ENCODE results near the gene SOWAHA.

Gene SOWAHA

DNA sequence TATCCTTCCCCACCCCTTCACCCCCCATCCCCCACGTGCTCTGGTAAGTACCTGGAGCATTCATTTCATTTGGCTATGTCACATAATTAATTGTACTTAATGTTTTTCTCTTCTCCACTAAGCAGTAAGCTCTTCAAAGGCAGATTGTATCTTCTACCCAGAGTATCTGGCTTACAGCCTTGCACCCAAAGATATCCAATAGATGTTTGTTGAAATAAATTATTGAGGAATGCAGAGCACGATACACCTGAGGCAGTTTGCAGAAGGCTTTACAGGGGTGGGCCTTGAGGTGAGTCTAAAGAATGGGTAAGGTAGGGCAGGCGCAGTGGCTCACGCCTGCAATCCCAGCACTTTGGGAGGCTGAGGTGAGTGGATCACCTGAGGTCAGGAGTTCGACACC is 2.5 kb upstream of the SOWAHA start:
- no peak for DNase-seq

GRCh38 chr5:132812123-132812765 is 858 bp upstream of the SOWAHA start:
- no peak for DNase-seq

DNA sequence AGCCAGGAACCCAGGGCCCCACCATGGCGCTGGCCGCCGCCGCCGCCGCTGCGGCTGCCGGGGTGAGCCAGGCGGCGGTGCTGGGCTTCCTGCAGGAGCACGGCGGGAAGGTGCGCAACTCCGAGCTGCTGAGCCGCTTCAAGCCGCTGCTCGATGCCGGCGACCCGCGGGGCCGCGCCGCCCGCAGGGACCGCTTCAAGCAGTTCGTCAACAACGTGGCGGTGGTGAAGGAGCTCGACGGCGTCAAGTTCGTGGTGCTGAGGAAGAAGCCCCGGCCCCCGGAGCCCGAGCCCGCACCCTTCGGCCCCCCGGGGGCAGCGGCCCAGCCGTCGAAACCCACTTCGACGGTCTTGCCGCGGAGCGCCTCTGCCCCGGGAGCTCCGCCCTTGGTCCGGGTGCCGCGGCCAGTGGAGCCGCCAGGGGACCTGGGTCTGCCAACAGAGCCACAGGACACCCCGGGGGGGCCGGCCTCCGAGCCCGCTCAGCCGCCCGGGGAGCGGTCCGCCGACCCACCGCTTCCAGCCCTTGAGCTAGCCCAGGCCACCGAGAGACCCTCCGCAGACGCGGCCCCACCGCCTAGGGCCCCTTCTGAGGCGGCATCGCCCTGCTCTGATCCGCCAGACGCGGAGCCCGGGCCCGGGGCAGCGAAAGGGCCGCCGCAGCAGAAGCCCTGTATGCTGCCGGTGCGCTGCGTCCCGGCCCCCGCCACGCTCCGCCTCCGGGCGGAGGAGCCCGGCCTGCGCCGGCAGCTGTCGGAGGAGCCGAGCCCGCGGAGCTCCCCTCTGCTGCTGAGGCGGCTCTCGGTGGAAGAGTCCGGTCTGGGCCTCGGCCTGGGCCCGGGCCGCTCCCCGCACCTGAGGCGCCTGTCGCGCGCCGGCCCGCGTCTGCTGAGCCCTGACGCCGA is 749 bp downstream of the SOWAHA start:
- no peak for DNase-seq

DNA sequence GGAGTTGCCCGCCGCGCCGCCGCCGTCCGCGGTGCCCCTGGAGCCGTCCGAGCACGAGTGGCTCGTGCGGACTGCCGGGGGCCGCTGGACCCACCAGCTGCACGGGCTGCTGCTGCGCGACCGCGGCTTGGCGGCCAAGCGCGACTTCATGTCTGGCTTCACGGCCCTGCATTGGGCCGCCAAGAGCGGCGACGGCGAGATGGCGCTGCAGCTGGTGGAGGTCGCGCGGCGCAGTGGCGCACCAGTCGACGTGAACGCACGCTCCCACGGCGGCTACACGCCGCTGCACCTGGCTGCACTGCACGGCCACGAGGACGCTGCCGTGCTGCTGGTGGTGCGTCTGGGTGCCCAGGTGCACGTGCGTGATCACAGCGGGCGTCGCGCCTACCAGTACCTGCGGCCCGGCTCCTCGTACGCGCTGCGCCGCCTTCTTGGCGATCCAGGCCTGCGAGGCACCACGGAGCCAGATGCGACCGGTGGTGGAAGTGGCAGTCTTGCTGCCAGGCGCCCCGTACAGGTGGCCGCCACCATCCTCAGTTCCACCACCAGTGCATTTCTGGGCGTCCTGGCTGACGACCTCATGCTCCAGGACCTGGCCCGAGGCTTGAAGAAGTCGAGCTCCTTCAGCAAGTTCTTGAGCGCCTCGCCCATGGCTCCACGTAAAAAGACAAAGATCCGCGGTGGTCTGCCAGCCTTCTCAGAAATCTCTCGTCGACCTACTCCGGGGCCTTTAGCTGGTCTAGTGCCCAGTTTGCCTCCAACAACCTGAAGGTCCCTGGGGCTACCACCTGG is 1.6 kb downstream of the SOWAHA start:
- DNase-seq: no peak

DNA sequence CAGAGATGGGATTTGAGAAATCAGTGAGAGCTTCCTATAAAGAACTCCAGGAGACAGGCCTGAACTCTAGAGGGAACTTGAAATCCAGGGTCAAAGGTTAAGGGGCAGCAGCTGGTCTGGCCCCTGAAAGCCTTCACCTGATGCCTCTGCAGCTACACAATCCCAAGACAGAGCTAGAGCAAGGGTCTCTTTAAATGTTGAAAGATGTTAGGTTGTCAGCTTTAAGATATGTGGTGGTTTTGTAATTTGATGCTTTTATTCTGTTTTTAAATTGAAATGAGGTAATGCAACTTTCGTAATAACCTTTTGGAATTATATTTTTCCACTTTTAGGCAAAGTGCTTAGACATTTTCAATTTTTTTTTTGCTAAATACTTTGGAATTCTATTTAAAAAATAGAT is 2.4 kb downstream of the SOWAHA start:
- DNase-seq: no peak

DNA sequence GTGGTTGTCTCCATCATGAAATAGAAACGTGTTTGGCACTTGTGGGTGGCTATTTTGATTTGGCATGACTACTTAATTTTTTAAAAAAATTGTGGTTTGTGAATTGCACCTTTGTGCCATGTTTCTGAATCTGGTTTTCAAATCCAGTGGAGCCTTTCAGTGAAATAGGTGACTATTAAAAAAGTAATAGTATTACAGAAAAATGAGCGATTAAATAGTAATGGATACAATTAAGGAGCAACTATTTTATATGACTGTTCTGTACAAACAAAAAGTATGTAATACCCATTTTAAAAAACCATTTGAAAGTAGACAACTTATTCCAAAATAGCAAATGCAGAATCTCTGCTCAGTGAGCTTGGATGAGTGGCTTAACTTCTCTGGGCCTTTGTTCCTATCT is 3.0 kb downstream of the SOWAHA start:
- DNase-seq: no peak

DNA sequence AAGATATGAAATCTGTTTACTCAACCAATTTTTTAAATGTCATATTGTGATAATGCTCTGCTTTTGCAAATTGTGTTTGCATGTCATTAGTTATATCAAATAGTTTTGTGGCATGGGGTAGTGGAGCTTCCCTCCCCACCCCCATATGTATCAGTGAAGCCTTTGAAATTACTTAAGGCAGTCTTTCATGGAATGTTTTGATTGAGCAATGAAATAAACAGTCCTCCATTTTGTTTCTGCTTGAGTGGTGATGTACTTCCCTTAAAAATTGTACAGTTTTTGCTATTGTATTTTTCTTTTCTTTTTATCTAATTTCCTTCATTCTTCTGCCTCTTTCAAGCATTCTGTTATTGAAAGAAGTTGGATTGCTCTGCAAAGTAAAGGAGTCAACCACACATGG is 3.5 kb downstream of the SOWAHA start:
- DNase-seq: no peak

GRCh38 chr5:132817011-132817410 is 3.9 kb downstream of the SOWAHA start:
- DNase-seq: no peak

DNA sequence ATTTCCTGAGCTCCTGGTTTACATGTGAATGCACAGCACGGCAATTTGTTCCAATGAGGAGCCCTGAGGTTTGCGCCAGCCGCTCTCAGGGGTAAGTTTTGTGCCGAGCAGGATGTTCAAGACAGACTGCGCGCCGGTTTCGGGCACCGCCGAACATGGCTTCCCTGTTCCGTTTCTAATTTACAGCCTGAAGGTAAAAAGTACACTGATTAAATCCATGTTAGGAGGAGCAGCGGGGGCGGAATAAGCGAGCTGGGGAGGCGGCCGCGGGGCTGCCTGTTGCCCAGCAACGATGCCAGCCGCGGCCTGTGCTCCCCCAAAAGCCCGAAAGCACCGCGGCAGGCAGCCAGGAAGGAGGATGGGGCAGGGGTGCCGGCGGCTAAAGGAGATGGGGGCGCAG is 6.4 kb downstream of the SOWAHA start:
- DNase-seq: no peak

DNA sequence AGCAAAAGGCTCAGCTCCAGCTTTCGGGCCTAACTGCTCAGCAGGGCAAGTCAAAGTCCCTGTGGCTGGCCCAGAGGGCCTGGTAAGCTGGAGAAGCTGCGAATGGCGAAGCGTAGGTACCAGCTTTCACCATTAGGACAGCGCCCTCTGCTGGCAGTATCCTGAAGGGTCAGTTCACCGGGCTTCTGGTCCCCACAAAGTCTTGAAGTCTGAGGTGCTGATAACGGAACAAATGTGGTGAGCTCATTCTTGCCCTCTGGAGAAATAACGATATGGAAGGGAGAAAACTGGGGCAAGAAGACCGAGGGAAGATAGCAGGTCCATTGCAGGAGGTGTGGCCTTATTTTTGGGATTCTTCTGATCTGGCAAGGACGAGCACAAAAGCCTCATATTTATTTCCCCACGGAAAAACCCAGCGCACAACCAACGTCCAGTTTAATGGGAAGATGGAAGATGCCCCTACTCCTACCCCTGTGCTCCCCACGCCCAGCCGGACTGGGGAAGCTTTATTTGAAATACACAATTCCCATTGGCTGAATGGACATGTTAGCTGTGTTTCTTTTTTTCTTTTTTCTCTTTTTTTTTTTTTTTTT is 7.2 kb downstream of the SOWAHA start:
- DNase-seq: peak; percentile 67

GRCh38 chr5:132821350-132821749 is 8.2 kb downstream of the SOWAHA start:
- DNase-seq: no peak

- DNase-seq: no peak
Observed at GRCh38 chr5:132821791-132822190, 8.7 kb downstream of the SOWAHA start.

DNA sequence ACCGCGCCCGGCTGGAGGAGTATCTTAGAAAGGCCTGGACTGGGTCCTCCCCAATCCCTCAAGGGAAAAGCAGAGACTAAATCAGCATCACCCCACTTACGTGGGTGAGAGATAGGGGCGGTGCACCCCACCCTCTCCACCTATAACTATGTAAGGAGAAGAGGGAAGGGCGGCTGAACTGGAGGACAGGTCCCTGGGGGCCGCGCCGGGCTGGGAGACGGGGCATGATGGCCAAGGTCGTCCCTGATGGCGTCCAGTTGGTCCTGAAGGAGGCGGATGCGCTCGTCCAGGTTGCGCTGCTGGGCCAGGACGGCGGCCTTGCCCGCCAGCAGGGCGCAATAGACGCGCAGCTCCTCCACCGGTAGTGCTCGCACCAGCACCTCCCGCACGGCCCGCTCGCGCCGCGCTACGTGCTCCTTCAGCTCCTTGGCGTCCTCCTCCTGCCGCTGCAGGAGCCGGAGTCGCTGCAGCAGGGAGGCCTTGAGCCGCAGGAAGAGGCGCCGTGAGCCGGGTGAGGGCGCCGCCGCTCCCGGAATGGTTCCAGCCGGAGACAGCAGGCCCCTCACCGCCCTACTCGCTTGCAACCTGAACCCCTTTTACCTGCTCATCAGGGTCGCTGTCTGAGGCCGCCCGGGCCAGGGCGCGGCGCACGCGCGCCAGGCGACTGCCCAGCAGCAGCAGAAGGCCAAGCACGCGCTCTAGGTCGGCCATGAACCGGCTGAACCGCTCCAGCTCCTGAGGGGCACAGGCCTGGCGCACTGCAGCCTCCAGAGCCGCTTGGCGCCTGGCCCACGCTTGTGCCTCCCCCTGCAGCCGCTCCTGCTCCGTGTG is 9.8 kb downstream of the SOWAHA start:
- no peak for DNase-seq

DNA sequence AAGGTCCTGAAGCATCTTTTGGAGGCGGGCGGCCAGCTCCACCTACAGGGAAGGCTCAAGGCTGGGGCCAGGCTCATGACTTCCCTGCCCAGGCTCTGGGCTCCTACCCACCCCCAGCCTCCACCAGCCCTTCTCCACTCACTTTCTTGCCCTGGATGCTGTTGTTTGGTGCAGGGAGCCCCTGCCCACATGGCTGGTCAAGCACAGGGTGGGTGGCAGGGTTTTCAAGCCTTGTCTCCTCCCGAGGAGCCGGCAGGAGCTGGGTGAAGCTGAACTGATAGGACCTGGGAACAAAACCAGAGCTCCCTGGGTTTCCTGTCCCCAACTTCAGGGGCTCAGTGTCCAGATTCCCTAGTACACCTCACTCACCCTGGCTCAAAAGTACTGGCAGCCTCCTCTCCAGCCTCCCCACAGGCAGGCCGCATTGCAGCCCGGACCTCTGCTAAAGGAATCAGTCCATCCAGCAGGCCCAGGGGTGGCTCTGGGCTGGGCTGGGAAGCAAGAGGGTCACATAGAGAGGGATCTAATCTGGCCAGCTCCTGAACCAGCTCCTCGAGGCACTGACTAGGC is 10.5 kb downstream of the SOWAHA start:
- DNase-seq: no peak

GRCh38 chr5:132824426-132824825 is 11.3 kb downstream of the SOWAHA start:
- DNase-seq: no peak

DNA sequence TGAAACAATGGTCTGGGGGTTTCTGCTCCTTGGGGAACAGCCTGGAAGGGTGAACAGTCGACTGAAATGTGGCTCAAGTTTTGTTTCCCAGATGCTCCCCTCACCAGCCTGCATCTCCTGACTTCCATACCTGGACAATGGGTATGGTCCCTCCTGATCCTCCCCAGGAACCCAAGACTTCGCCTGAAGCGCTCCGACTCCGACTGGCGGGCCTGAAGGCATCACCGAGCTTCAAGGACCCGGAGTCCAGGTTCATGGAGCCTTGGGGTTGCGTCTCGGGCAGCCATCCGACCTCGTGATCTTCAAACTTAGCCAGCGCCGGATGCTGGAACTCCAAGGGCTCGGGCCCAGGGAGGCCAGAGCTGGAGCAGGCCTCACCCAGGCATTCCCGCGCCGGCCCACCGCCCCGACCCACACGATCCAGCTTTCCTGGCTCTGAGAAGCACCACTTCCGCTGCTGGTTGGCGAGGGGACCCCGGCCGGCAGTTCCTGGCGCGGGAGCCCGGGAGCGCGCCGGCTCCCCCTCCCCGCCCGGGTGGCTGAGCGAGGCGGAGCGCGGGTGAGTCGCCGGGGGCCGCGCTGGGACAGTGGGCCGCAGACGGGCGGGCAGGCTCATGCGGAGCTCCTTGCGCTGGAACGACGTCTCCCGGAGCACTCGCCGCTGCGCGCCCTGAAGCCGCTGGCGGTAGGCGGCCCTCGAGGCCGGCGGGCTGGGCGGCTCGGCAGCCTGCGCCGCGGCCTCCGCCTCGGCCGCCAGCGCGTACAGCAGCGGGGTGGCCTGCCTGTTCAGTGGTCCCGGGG is 12.1 kb downstream of the SOWAHA start:
- no peak for DNase-seq

GRCh38 chr5:132825834-132826391 is 12.8 kb downstream of the SOWAHA start:
- no peak for DNase-seq

GRCh38 chr5:132826424-132827082 is 13.5 kb downstream of the SOWAHA start:
- DNase-seq: no peak

DNA sequence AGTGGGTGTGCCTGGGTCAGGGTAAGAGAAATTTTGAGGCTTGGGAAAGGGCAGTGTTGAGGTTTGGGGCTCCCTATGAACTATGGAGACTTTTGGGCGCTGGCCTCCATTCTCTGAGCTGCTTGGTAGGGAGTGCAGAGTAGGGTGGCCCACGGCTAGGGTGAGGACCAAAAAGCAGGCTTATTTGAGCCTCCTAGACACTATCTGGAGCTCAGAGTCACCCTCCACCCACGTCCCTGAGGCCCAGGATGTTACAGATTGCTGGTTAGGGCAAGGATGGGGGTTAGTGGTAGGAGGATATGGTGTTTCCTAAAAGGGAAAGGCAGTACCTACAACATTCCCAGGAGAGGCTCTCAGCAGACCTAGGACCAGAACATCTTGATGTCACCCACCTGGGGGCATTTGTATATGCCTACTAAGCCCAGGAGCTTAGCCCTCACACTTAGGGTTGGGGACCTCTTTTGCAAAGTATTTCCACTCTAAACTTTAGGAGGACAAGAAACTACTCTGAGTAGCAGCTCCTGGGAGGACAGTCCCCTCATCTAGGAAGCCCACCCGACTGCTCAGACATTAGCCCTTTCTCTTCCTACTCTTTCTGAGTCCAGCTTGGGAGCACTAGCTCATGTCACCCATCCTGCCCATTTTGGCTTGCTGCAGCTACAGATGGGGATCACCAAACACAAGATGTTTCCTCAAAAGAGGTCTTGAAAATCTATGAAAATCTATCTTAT is 15.0 kb downstream of the SOWAHA start:
- no peak for DNase-seq
